Vein endothelial cell (primary cell): Measurements from ENCODE around the gene LATS2. TPM values are rescaled to one million over a fixed set of nuclear protein-coding genes. Genes with fewer than 3 reads are reported as not detected.

Source experiments
- small RNA-seq: library from RNA; depleted of rRNA; stranded (forward); fragments of <200 nt; gene quantifications from one replicate; pipeline ENCODE3, GENCODE V24; 2012
- total RNA-seq: library from RNA; depleted of rRNA; stranded (reverse); fragments of >200 nt; gene quantifications from 2 replicates; pipeline ENCODE4 v1.2.3, GENCODE V29; 2012

The LATS2 gene
- total RNA-seq: 55.9 and 59.1 TPM in 2 replicates

DNA sequence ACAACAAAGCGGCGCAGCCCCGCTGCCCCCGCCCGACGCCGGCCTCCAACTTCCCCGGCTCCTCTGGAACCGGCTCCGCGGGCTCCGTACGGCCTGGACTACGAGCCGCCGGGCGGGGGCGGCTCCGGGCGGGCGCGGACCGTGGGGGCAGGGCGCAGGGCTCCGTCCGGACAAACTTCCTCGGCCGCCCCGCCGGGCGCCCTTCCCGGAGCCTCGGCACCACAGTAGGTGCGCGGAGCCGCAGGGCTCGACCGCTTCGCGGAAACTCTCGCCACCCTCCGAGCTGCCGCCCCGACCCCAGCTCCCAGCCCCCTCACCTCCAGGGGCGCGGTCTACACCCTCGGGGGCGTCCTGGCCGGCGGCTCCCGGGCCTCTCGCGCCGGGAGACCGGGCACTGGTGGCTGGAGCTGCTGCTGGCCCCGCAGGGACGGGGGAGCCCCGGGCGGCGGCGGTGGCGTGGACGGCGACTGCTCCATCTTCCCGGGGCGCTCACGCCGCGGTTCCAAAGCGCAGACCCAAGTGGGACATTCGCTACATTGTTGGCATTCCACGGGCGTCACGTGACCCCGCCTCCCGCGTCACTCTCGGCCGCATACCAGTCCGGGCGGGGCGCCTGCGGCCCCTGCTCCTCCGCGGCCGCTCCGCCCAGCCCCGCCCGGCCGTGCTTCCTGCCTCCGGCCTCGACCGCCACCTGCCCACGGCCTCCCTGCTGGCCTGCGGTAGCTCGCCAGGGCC, at the start of gene LATS2:
Gene LATS2 (minus strand): TSS at position 558 of the 735 bp plus-strand sequence. CDS start 15,560 bp downstream, outside the sequence.

Small RNA genes lying within 50 kb of the gene (small RNA-seq; reads per million reads assigned to genes)
- gene PPIAP27: not detected
- not detected for gene RNU4-9P

Other genes with a start within 250 kb of the LATS2 start
- 29.7 and 35.1 TPM in 2 replicates for gene XPO4, start 158.8 kb downstream of the LATS2 start, total RNA-seq
- gene SAP18, start 78.5 kb upstream of the LATS2 start, total RNA-seq: 27.1 and 37.1 TPM in 2 replicates
- gene SKA3, start 115.0 kb upstream of the LATS2 start, total RNA-seq: 11.4 and 17.3 TPM in 2 replicates
- 16.1 and 17.6 TPM in 2 replicates for gene MRPL57, start 115.1 kb upstream of the LATS2 start, total RNA-seq